GM10266 (cell line): Measurements from ENCODE around the gene MAT1A.
"Not testable (repeated sequence)": the region's sequence is repeated elsewhere in the genome, so short reads cannot be mapped to it uniquely, and the experiment has no call there.

Experiments used
- DNase-seq: peaks from one replicate; pipeline ENCODE4 v3.0.0; 2012; ENCODE audit errors: extremely low spot score
- CTCF ChIP-seq: IDR thresholded peaks from 2 replicates; pipeline ENCODE4 v1.5.1; 2012; ENCODE audit warnings: mild to moderate bottlenecking, low read depth; ENCODE audit not compliant: control insufficient read depth, insufficient read depth; ENCODE audit errors: missing control alignments

Gene MAT1A

DNA sequence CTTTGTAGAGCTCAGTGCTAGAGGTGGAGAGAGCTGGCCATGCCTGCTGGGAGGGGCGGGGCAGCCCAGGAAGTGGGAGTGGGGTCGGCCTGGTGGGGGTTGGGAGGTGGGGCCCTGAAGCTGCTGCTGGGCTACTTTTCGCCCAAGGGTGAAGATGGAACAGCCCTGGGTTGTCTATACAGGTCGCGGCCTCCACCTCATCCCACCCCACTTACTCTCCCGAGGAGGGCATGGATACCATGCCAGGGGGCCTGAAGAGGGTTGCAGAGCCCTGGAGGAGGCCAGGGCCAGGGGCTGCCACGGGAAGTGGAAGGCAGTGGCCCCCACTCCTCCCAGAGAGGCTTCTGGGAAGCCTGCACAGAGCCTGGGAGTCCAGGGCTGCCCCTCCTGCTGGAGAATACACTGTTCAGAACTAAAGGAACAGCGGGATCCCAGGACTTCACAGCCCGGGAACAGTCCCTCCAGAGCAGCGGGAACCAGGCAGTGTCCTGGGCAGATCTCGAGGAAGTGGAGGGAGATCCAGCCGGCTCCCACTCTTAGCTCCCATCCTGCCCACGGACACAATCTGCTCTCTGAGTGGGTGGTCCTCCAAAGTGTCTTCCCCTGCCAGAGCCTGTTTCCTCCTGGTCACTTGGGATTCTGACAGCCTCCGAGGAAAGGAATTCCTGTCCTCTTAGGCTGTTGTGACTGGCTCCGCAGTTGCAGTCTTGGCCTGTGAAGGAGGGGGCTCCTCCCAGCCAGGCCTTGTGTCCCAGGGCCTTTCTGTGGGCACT, 23.5 kb downstream of the MAT1A start:
- DNase-seq = no peak
- TF ChIP-seq CTCF = no peak

GRCh38 chr10:80264081-80265056, 25.1 kb downstream of the MAT1A start:
- no peak for DNase-seq
- TF ChIP-seq CTCF = no peak

- TF ChIP-seq CTCF = no peak
- DNase-seq = no peak
These were observed 28.0 kb downstream of the MAT1A start for GRCh38 chr10:80261316-80262030.

DNA sequence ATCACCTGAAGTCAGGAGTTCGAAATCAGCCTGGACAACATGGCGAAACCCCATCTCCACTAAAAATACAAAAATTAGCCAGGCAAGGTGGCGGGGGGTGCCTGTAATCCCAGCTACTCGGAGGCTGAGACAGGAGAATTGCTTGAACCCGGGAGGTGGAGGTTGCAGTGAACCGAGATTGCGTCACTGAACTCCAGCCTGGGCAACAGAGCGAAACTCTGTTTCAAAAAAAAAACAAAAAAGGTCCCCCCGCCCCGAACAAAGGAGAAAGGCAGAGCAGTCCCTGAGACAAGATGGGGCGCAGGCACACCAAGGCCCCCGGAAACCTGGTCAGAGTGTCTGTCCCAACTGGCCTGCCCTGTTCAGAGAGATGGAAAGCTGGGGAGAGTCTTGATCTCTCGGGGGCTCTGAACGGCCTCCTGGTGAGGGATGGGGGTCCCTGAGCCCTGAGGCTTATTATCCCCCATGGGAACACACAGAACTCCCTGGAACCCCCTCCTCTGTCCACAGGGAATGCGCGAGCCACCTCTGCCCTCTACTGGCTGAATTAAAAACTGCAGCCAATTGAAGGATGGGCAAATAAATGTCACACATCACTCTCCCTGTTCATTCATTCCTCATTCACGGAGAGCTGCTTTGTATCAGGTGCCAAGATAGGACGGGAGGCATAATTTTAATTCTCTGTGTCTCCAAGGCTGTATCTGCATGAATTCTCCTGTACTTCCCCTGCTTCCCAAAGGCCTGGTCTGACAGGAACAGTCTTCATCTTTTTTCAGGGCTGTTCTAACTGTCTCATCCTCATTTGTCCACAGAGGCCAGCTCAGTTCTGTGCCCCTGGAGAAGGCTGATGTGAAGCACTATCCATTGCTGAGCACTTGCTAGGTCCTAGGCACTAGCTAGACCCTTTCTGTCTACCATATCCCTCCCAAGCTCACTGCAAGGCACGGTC, 28.9 kb downstream of the MAT1A start:
- peak; percentile 88 for TF ChIP-seq CTCF
- DNase-seq = peak; percentile 57

GRCh38 chr10:80259405-80259871, 30.0 kb downstream of the MAT1A start:
- TF ChIP-seq CTCF = no peak

DNA sequence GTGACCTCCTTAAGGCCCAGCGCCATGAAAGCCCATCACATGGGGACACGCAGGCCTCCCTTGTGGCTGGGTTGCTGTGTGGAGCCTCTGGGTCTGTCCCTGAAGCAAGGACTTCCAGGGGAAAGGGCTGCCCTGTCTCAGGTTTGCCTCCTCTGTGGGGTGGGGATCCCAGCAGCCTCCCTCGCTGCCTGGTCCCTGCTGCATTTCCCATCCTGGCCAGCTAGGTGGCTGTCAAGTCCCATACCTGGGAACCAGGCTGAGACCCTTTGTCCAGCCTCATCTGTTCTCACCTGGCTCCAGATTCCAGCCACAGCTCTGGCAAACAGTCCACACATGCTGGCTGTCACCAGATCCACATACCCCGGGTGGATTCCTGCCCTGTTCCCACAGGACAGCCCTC, 32.7 kb downstream of the MAT1A start:
- DNase-seq = not testable (repeated sequence)
- TF ChIP-seq CTCF = peak; percentile 22

More at GRCh38 chr10:80259405-80259871, 30.0 kb downstream of the MAT1A start:
- DNase-seq = no peak

GRCh38 chr10:80254726-80255125, 34.7 kb downstream of the MAT1A start:
- not testable (repeated sequence) for DNase-seq

DNA sequence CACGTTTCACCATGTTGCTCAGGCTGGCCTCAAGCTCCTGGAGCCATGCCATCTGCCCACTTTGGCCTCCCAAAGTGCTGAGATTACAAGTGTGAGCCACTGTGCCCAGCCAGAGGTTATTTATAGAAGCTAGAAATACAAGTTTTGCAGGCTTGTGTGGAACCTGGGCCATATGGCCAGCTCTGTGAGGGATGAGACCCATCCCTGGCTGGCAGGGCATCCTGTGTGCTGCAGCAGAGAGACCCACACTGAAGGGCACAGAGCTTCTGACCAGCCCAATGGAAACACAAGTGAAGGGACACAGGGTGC, 35.5 kb downstream of the MAT1A start:
- not testable (repeated sequence) for DNase-seq
